ENCODE measurements around the gene BSPRY.

DNA sequence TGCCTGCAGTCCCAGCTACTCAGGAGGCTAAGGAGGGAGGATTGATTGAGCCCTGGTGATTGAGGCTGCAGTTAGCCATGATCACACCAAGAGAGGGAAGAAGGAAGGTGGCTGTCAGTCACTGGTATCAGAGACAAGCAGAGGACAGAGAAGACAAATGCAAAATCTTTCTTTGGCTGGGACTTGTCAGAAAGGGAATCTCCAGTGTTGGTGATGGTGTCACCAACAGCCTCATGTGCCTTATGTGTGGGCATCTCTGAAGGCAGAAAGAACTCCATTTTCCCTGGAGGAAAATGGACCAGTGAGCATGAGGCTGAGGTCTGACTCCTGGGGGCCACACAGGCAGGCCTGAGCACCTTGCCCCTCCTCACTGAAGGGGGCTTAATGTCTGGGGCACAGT lies 34.1 kb upstream of the BSPRY start:
- TF ChIP-seq, protein P1, sequence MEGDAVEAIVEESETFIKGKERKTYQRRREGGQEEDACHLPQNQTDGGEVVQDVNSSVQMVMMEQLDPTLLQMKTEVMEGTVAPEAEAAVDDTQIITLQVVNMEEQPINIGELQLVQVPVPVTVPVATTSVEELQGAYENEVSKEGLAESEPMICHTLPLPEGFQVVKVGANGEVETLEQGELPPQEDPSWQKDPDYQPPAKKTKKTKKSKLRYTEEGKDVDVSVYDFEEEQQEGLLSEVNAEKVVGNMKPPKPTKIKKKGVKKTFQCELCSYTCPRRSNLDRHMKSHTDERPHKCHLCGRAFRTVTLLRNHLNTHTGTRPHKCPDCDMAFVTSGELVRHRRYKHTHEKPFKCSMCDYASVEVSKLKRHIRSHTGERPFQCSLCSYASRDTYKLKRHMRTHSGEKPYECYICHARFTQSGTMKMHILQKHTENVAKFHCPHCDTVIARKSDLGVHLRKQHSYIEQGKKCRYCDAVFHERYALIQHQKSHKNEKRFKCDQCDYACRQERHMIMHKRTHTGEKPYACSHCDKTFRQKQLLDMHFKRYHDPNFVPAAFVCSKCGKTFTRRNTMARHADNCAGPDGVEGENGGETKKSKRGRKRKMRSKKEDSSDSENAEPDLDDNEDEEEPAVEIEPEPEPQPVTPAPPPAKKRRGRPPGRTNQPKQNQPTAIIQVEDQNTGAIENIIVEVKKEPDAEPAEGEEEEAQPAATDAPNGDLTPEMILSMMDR (IDR thresholded peaks at IDR 0.05; ENCODE audit: poor library complexity, severe bottlenecking), result no peak
- TF ChIP-seq, protein P2, sequence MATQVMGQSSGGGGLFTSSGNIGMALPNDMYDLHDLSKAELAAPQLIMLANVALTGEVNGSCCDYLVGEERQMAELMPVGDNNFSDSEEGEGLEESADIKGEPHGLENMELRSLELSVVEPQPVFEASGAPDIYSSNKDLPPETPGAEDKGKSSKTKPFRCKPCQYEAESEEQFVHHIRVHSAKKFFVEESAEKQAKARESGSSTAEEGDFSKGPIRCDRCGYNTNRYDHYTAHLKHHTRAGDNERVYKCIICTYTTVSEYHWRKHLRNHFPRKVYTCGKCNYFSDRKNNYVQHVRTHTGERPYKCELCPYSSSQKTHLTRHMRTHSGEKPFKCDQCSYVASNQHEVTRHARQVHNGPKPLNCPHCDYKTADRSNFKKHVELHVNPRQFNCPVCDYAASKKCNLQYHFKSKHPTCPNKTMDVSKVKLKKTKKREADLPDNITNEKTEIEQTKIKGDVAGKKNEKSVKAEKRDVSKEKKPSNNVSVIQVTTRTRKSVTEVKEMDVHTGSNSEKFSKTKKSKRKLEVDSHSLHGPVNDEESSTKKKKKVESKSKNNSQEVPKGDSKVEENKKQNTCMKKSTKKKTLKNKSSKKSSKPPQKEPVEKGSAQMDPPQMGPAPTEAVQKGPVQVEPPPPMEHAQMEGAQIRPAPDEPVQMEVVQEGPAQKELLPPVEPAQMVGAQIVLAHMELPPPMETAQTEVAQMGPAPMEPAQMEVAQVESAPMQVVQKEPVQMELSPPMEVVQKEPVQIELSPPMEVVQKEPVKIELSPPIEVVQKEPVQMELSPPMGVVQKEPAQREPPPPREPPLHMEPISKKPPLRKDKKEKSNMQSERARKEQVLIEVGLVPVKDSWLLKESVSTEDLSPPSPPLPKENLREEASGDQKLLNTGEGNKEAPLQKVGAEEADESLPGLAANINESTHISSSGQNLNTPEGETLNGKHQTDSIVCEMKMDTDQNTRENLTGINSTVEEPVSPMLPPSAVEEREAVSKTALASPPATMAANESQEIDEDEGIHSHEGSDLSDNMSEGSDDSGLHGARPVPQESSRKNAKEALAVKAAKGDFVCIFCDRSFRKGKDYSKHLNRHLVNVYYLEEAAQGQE (IDR thresholded peaks at IDR 0.05; ENCODE audit: borderline replicate concordance), result no peak
- TF ChIP-seq EP300 (conservative IDR thresholded peaks at IDR 0.05; ENCODE audit: poor library complexity, severe bottlenecking) (no peak), EZH2 (IDR thresholded peaks at IDR 0.05; ENCODE audit: borderline replicate concordance, insufficient read depth, low read length, poor library complexity, severe bottlenecking) (no peak)

All from neural cell (in vitro differentiated cells).